GM12801 (cell line): ENCODE measurements around the gene FOXO1.

Source experiments
- TF ChIP-seq, protein P1 (sequence below): IDR thresholded peaks from one replicate; pipeline ENCODE4 v1.5.1; 2011; ENCODE audit warnings: control low read depth; ENCODE audit not compliant: insufficient read length; ENCODE audit errors: extremely low read depth

The FOXO1 gene

GRCh38 chr13:40509876-40510275, 156.6 kb downstream of the FOXO1 start:
- TF ChIP-seq, protein P1, sequence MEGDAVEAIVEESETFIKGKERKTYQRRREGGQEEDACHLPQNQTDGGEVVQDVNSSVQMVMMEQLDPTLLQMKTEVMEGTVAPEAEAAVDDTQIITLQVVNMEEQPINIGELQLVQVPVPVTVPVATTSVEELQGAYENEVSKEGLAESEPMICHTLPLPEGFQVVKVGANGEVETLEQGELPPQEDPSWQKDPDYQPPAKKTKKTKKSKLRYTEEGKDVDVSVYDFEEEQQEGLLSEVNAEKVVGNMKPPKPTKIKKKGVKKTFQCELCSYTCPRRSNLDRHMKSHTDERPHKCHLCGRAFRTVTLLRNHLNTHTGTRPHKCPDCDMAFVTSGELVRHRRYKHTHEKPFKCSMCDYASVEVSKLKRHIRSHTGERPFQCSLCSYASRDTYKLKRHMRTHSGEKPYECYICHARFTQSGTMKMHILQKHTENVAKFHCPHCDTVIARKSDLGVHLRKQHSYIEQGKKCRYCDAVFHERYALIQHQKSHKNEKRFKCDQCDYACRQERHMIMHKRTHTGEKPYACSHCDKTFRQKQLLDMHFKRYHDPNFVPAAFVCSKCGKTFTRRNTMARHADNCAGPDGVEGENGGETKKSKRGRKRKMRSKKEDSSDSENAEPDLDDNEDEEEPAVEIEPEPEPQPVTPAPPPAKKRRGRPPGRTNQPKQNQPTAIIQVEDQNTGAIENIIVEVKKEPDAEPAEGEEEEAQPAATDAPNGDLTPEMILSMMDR: no peak

DNA sequence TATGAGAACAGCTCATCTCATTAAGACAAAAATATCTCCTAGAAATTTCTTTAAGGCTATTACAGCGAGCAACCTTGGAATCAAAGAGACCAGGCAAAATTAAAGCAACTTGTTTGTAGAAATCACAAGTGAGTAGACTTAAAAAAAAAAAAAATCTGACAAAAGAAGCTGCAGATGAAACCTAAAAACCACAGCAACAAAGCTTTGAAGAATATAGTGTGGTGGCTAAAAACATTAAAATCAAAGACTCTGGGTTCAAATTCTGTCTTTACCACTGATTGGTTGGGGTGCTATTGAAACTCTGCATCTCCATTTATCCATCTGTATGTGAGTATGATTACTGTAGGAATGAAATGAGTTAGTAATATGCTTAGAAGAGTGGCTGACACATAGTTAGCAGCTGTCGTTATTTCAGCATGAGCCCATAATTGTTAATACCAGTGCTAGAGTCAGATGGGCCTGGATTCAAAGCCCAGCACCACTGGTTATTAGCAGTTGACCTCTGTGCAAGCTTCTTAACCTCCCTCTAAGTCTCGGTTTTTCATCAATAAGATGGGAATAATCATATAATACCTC, 157.6 kb downstream of the FOXO1 start:
- TF ChIP-seq, protein P1: no peak

- TF ChIP-seq, protein P1: no peak
These were observed 158.3 kb downstream of the FOXO1 start for GRCh38 chr13:40508127-40508526.

- TF ChIP-seq, protein P1: no peak
These were observed 159.6 kb downstream of the FOXO1 start for GRCh38 chr13:40506592-40507446.
